HG02852 (cell line): ENCODE data around the gene WNT6.
"Not testable (repeated sequence)": the region's sequence is repeated elsewhere in the genome, so short reads cannot be mapped to it uniquely, and the experiment has no call there.

Source experiments
- ATAC-seq: cut with Tn5 transposase; IDR thresholded peaks from one replicate; pipeline ENCODE4 v1.9.1; 2021; ENCODE audit warnings: mild to moderate bottlenecking, moderate library complexity; ENCODE audit not compliant: unreplicated experiment

WNT6 gene

GRCh38 chr2:218829868-218830451 lies 29.6 kb upstream of the WNT6 start:
- ATAC-seq, result no peak

- ATAC-seq, result no peak
These were observed 28.9 kb upstream of the WNT6 start for GRCh38 chr2:218830526-218831306.

DNA sequence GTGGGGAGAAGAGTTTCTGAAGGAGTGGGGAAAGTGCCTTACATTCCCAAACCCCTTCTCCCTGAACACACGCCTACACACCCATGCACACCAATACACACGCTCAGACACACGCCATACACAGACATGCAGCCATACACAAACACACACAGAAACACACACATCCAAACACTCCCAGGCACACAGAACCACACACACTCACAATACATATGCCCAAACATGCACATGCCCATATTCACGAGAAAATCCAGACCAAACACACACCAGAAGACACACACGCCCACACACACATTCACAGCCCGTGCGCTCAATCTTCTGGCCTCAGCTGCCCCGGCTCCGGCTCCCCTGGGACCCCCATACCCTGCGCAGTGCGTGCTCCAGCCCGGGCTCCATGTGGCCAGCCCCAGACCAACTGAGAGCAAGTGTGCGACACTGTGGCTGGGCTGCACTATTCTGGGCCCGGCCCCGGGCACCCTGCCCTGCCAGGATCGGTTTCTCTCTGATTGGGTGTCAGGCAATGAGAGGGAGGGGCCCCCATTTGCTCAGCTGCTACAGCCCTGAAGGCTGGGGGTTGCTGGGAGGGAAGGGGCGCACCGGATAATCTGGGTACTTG lies 28.1 kb upstream of the WNT6 start, which contains the start of gene PRKAG3:
Gene PRKAG3, minus strand, starts transcription at position 426 of the 613 bp plus-strand sequence.
- ATAC-seq, result no peak

DNA sequence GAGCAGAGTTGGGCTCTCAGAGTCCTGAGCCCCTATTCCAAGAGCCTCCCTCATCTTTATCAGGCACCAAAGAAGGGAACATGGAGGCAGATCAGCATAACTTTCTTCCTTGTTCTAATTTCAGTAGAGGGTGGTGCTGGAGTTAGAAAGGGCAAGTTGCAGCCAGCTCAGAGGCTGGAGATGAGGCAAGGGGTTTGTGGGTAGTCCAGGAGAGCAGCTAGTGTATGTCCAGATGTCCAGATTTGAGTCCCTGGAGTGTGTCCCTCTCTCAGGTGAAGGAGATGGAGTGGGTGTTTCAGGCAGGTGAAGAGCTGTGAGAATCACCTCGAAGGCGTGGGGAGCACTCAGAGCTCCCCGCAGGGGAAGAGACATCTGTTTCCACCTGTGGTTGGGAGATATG lies 27.5 kb upstream of the WNT6 start:
- no peak for ATAC-seq

DNA sequence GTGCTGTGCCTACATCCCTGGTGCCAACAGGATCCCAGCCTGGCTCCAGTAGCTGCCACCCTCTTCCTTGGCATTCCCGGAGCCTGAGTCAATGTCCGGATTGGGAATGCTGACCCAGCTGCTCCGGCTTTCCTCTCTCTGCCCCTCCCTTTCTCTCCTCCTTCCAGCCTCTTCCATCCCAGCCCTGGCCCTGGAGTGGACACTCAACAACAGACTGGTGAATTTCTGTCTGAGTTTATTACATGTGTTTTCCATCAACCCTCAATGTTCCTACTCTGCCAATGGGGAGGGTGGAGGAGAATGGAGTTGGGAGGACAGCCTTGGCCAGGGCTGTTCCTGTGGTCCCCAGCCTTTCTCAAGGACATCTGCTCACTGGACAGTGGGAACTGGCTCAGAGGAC lies 27.1 kb upstream of the WNT6 start:
- no peak for ATAC-seq

DNA sequence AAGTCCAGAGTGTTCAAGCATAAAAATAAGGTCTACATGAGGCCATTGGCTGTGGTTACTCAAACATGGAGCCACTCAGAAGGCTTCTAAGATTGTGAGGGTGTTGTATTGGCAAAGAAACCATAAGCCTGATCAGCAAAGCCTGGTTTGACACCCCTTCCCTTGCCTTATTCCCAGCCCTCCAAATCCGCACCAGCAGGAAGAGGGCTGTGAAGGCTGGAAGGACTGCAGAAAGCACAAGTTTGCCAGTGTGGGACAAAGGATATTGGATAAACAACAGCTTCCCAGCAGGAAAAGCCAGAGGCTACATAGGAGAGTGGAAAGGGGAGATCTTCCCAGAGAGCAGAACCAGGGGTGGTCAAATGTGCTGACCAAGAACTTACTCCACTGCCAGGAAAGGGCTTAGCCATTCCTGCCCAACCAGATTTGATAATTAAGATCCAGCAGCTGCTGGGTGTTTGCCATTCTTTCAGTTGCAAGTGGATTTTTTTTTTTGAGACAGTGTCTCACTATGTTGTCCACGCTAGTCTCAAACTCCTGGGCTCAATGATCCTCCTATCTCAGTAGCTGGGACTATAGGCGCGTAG lies 26.5 kb upstream of the WNT6 start:
- no peak for ATAC-seq

- no peak for ATAC-seq
These were observed 24.9 kb upstream of the WNT6 start for GRCh38 chr2:218834685-218835084.

DNA sequence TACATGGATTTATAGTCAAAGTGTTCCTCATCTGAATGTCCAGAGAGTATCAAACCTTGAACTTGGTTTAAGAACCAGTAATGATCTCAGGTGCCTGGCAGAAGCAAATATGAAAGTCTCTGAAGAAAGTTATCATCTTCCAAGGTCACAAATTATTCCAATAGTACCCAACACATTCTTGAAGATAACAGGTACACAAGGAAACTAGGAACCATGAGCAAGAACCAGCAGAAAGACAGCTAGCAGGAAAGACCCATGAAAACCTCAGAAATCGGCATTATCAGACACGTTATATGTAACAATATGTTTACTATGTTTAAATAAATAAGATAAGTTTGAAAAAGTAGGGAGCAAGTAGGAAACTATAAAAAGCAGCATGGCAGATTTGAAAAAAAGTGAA lies 22.1 kb upstream of the WNT6 start:
- ATAC-seq, result no peak

DNA sequence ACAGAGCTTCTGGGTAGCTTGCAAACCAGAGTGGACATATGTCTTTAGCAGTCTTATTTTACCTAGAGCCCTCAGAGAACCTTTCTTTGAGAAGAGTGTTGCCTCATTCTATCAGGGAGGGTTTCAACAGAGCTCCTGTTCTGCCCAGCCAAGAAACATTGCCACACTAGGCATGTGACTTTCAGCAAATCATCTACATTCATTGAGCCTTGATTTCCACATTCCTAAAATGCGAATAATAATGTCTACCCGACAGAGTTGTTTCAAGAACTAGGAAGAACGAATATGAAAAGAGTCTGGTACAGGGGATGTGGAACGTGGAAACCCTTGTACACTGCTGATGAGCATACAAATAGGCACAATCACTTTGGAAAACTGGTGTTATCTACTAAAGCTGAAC lies 20.2 kb upstream of the WNT6 start:
- ATAC-seq, result no peak

DNA sequence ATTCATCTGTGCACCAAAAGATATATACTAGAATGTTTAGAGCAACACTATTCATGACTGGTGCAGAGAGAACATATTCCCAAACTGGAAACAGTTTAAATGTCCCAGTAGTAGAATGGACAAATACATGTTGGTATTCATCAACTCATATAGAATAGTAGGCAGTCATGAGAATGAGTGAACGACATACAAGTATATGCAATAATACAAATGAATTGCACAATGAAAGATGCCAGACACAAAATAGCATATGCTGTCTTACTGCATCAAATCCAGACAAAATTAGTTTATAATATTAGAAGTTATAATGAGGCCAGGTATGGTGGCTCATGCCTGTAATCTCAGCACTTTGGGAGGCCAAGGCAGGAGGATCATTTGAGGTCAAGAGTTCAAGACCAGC lies 19.7 kb upstream of the WNT6 start:
- ATAC-seq, result no peak

- not testable (repeated sequence) for ATAC-seq
These were observed 15.3 kb upstream of the WNT6 start for GRCh38 chr2:218844334-218844733.

- not testable (repeated sequence) for ATAC-seq
These were observed 12.6 kb upstream of the WNT6 start for GRCh38 chr2:218846963-218847362.

- ATAC-seq, result no peak
These were observed 9.9 kb upstream of the WNT6 start for GRCh38 chr2:218849721-218850120.

- ATAC-seq, result no peak
These were observed 8.8 kb upstream of the WNT6 start for GRCh38 chr2:218850796-218851195.

- ATAC-seq, result no peak
These were observed 8.3 kb upstream of the WNT6 start for GRCh38 chr2:218851286-218851685.

- ATAC-seq, result no peak
These were observed 6.5 kb upstream of the WNT6 start for GRCh38 chr2:218852911-218853667.

DNA sequence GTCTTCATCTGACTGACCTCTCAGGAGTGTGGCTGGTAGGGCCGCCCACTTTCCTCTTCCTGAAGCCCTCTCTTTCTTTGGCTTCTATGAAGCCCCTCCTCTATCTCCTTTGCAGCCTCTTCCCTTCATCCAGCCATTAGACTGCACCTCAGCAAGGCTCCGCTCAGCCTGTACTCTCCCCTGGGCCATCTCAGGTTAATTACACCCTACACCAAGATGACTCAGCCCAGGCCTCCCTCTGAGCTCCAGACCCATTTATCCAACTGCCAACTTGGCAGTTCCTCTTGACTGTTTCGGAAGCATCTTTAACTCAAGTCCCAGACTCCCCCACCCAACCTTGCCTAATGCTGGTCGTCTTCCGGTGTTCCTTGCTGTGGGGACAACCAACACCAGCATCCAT lies 5.8 kb upstream of the WNT6 start:
- ATAC-seq, result no peak

DNA sequence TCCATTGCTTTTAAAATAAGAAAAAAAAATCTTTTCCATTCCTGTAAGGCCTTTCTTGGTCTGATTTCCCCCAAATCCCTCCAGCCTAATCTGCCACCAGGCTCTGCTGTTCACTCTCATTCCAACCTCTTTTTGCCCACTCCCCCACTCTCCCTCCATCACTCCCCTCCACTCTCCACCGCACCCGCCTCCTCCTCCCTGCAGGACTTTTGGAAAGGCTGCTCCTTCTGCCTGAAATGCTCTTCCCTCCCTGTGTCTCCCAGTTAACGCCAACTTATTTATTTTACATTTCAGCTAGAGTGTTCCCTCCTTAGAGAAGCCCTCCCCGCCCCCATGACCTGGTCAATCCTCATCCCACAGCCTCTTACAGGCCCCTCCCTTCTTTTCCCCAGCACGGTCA lies 4.7 kb upstream of the WNT6 start:
- no peak for ATAC-seq

GRCh38 chr2:218855305-218856166 lies 4.1 kb upstream of the WNT6 start:
- ATAC-seq, result no peak
